Stimulated activated naive CD4-positive, alpha-beta T cell treated with Interleukin-2 at 50 U/mL for 16 hours (primary cell): ENCODE results near the gene PROZ.

ENCODE experiments used
- DNase-seq: peaks from one replicate; lab custom pipeline; 2025; lab: John Stamatoyannopoulos, UW

Gene PROZ

DNA sequence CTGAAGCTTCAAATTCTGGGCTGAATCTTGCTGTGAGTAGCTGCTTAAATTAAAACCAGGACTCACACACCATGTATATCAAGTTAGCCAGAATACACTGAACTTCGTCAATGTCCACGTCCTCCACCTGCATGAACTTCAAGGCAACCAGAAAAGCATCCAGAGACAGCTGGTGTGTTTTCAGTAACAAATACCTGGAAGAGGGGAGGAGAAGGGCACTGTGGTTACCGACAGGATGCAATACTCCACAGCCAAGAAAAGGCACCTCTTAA is 20.4 kb downstream of the PROZ start:
- no peak for DNase-seq

DNA sequence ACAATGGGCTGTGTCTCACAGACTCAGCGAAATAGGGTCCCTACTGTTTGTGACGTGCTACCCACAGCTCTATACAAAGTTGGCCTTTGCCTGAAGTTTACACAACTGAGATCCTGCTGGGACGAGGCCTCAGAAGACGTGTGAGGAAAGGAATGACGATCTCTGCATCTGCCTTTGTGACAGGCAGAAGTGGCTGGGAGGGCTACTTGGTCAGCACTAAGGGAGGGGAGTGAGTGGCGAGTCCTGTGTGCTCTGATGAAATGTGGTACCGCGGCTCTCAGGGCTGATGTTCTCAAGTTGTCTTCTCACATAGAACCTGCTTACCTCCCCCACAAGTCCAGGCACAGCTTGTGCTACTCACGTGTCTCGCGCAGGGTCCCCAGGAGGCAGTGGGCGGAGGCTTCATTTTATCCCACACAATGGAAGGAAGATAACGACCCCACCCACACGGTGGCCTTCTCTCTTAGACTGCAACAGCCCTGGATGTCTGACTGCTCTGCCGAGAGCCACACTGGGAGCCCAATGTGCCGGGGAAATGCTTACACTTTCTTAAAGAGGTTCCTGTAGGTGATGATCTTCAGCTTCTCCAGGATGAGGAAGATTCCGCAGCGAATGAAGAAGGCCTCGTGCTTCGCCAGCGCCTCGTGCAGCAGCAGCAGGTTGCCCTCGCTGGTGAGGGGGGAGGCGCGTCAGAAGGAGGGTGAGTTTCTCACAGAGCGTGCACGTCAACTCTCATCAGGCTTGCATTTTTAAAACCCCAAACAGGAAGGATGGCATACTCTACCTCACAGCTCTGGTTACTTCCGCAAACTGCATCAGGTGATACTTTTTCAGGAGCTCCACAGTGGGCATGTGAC is 21.2 kb downstream of the PROZ start:
- no peak for DNase-seq

DNA sequence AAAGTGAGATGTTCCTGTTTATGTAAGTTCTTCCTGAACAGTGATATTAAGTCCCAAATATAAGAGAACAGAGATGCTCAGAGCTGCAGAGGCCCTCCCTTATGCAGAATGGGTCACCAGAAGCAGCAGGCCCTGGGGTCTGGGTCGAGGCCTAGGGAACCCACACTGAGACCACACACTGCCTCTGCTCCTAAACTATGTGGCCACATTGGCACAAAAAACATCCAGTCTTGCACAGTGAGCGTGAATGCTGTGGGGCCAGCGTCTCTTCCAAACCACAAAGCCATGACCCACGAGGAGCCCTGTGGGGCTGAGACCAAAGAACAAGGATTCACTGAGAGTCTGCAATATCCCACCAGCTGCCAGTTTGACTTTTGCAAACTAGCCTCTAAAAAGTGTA is 23.6 kb downstream of the PROZ start:
- DNase-seq: no peak

DNA sequence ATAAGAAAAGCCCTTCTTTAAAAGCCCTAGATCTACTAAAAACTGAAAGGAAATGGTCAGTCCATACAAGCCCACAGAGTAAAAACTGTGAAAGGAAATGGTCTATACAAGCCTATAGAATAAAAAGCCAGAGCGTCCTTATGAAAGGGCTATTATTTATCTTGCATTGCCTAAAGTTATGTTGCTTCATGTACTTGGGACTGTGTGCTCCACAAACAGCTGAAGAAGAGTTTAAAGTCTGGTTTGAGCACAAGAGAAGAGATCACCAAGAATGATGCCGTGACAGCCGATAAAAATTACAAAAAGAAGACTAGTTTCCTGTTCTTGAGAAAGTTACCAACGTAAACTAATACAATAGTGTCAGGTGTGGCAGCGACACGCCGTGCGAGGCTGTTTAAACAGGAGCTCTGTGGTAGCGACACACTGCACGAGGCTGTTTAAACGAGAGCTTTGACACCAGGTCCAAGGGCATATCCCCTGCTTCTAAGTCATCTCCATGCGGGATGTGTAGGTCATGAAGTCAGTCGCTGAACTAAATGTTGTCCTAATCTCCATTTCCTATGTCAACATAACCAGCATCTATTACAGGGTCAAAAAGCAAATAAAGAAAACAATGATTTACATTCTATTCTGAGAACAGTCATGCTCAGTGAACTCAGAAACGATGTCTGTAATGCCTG is 25.1 kb downstream of the PROZ start:
- DNase-seq: no peak

DNA sequence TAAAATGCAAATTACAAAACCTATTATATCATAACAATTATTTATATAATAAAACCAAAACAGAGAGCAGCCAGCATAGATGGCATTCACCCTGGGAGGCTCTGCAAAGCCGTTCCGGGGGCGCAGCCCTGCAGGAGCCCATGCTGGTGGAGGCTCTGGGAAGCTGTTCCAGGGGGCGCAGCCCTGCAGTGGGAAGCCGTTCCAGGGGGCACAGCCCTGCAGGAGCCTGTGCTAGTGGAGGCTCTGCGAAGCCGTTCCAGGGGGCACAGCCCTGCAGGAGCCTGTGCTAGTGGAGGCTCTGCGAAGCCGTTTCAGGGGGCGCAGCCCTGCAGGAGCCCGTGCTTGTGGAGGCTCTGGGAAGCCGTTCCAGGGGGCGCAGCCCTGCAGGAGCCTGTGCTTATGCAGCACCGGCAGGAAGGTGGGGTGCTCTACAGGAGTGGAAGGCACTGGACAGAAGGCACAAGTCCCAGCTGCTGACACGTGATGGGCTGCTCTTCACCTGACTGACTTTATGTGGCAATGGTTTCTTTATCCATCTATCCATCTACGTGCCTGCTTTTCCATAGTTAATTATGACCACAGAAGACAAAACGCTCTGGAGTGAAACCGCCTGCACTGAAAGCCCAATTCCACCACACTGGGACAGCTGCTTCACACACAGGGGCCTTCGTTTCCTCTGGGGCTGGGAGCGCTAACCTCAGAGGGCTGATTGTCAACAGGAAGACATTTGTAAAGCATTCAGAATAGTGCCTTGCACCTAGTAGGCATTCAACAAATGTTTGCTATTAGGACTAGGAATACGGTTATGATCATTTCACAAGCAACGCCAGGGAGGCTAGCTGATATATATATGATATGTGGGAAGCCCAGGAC is 26.4 kb downstream of the PROZ start:
- no peak for DNase-seq

DNA sequence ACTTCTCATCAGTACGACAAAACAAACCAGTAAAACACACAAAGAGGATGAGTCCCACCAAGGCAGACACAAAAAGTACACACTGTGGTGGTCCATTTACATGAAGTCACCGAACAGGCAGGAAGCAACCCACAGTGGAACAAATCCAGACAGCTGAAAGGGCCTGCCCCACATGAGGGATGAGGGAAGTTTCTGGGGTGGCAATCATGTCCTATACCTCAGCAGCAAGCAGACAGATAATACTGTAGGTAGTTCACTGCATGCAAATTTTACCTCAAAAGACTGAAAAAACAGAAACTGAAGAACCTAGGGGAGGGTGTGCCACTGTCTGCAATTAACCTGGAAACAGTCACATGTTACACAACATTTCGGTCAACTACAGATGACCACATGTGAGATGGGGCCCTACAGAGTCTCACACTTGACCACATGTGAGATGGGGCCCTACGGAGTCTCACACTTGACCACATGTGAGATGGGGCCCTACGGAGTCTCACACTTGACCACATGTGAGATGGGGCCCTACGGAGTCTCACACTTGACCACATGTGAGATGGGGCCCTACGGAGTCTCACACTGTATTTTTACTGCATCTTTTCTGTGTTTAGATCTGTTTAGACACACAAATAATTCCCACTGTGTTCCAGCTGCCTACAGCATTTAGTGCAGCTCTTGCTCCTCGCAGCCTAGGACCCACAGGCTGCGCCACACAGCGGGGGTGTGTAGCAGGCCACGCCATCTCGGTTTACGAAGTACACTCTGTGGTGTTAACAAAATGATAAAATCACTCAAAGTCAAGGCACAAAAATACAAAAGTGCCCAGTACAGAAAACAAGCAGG is 27.8 kb downstream of the PROZ start:
- no peak for DNase-seq

DNA sequence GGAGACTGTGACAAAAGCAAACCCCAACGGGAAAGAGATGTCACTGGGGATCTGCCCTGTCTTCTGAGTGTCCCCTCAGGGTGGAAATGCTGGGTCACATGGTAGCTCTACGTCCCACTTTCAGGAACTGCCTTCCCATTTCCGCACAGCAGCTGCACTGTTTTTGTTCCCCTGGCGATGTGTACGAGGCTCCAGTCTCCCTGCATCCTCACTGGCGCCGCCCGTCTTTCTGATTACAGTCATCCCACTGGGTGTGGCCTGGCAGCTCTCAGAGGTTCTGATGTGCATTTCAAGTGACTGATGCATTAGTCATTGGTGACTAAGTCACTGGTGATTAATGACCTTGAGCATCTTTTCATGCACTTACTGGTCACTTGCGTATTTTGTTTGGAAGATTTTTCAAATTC is 28.8 kb downstream of the PROZ start:
- DNase-seq: peak; percentile 68

DNA sequence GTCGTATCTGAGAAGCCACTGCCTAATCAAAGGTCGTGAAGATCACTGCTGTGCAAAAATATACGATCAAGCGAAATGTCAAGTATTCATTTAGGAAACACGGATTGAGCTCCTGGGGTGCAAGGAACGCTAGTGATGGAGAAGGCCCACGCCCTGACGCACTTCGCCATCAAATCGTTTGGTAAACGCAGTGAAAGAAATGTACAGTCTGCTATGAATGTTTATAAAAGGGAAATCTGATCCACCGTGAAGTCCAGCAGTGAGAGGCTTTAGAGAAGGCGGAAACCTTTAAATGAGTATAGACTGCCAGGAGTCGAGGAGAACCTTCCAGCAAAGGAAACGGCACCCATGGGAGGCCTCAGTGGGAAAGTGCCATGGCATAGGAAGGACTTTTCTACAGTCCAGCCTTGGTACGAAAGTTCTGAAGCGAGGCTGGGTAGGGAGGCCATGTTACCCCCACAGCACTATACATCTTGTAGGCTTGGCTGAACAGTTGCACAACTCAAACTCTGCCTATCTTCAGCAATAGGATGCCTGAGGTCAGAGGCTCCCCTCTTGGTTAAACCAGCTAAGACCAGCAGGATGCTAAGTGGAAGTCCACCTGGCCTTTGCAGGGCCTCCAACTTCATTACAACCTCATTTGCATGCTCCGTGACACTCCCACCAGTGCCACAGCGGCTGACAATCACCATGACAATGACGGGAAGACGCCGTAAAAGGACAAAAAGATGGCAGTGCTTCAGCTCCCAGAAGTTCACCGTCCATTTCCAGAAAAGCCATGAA is 29.6 kb downstream of the PROZ start:
- DNase-seq: no peak

DNA sequence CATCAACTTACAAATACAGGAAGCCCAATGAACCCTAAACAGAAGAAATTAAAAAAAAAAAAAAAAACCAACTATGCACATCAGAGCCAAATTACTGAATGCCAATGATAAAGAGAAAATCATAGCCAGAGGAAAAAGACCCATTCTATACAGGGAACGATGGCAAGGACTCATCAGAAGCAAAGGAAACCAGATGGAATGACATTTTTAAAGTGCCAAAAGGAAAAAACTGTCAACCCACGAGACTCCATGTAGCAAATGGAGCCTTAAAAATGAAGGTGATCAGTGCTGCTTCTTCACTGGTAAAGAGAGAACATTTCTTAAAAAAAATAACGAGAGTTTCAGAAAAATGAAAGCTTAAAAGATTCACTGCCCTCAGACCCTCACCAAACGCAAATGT is 31.7 kb downstream of the PROZ start:
- DNase-seq: no peak

DNA sequence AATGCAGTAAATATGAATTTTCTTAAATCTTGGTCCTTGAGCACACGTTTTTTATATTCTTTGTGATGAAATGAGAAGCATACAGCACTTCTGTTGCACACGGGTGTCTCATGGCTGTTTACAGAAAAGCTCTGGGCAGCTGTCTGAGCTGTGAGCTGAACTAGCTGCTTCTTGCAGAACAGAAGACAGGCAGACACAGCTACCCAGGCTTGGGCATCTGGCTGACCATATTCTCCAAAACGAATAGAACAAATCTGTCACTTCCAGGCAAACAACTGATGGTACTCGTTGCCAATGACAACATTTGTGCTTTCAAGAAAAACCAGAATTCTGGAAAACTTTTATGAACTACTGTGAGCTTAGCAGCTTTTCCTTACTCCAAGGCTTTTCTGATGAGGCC is 33.8 kb downstream of the PROZ start:
- DNase-seq: no peak

DNA sequence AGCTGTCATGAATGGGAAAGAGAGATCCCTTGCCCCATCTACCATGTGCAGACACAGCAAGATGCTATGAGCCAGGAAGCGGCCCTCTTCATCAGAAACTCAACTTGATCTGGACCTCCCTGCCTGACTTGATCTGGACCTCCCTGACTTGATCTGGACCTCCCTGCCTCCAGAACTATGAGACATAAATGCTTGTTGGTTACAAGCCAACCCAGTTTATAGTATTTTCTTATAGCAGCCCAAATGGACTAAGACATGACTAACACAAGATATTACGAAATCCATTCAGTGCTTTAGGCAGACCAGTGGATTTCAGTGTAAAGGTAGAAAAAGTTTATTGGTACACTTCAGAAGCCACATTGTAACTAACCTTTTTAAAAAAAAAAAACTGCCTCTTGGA is 34.5 kb downstream of the PROZ start:
- DNase-seq: no peak

DNA sequence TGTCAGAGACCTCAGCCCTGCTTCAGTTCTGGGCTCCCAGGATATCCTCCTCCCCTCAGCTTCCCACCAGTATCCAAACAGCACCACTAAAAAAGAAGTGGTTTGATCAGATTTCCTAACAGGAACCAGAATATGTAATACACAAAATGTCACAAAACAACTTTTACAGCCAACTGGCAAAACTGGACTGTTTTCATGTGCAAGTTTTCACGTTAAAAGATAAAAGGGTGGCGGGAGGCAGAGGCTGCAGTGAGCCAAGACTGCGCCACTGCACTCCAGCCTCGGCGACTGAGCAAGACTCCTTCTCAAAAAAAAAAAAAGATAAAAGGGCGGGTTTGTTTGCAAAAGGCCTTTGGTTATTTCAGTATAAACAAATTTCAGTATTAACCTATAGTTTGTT is 36.9 kb downstream of the PROZ start:
- no peak for DNase-seq

DNA sequence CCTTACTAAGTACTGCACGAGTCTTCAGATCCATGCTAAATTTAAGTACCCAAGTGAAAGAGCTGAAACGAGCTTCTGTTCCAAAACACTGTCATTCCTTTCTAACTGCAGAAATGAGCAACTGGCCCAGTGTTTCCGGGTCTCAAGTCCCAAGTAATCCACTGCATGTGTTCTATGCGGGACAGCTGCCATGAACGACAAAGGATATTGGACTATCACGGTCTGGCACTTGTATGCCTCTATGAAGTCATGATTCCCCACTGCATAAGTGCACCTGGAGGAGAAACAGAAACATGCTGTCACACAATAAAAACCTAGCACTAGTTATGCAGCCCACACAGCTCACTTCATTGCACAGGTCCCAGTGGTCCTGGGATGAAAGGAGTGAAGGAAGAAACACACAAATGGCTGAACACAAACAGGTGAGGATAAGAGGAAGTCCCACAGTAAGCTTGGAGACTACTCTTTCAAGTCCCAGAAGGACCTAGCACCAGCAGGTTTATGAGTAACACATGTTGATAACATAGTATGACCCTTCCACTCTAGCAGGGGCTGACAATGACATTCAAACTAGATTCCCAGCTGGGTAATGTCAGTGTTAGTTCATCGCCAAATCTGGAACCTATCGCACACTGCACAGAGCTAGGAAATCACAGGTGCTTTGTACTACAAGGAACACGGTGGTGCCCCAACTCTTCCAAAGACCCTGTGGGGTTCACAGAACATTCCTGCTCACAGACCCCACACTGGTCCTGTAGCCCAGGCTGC is 38.7 kb downstream of the PROZ start:
- no peak for DNase-seq

DNA sequence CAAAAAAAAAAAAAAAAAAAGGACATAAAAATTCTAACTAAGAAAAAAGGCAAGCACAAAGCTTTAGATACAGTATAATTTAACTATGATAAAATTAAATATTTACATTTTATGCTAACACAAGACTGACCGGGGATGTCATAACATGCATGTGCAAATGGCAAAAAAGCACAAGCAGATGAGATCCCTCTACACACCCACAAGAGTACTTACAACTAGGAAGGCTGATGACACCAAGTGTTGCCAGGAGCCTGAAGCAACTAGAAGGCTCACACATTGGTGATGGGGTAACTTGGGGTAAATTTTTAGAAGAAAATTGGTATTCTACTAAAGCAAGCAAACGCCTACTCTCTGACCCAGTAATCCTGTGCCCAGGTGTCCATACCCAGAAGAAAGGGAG is 43.4 kb downstream of the PROZ start:
- no peak for DNase-seq

DNA sequence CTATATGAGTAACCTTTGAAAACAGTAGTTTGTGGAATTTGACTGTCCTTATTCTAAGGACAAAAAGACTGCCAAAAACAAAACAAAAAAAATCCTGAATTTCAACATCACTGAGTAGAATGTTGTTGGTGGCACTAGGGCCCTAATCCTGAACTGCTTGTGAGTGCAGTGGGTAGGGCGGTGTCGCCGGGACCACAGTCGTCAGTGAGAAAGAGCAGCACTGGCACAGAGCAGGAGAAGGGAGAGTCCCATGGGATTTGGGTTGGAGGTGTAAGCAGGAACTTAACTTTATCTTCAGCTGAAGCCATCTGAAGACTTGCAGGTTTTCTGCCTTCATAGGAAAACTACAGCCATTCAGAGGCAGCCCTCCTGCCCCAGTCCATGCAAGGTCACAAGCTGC is 44.5 kb downstream of the PROZ start:
- DNase-seq: no peak

DNA sequence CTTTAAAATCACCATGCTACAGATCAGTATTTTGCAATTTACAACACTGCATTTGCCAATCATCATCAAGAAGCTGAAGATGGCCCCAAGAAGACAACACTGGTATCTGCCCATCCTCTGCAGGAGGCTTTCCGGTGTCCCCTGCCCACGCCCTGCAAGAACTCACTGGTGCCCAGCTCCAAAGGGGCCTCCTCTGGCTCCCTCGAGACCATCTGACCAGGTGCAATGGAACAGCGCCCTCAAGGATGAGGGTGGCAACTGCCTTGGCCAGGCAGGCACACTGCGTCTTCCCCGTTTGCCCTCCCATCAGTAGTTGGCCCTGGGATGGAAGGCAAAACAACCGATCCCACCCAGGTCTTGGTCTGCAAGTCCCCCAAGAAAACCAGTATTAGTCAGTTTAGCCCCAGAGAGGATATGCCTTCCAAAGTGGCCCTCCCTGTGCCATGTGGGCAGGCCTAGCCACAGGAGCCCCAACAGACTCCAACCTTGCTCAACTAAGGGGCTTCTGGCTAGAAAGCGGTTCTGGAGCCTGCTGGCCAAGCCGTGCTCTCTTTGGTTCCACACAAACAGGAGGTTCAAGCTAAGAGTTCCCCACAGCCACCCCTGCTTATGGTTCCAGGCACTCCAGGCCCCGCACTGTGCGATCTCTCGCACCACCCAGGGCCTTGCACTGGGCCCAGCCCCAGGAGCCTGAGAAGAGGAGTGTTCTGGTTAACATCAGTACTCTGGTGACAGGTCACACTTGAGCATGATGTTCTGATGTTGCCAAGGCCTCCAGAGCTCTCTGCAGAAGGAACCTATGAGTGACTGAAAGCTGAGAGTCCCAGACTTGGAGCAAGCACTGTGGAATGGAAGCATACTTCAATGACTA is 45.3 kb downstream of the PROZ start:
- no peak for DNase-seq

DNA sequence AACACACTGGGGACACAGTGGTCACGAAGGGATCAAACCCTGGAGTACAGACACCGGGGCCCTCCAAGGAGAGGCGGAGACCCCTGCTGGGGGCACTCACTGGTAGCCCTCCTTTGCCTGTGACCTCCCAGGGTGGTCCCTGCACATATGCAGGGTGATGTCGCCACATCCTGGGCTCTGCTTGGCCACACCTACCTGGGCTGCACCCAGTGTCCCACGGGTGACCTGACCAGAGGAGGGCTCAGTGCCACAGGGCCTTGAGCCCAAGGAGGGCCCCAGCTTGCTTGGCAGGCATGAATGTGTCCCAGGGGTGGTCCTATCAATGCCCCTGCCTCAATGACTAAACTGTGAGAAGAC is 45.9 kb downstream of the PROZ start:
- no peak for DNase-seq

DNA sequence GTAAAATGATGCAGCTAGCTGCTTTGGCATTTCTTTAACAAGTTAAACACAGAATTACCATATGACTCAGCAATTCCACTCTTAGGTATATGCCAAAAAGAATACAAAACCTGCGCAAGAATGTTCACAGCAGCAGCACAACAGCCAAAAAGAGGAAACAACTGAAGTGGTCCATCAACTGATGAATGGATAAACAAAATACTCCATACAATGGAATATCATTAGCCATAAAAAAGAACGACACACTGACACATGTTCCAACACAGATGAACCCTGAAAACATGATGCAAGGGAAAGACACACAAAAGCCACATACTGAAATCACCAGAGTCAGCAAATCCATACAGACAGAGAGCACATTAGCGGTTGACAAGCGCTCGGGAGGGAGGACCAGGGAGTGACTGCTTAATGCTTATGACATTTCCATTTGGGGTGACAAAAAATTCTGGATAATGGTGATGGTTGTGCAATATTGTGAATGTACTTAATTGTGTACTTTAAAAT is 47.0 kb downstream of the PROZ start:
- no peak for DNase-seq

DNA sequence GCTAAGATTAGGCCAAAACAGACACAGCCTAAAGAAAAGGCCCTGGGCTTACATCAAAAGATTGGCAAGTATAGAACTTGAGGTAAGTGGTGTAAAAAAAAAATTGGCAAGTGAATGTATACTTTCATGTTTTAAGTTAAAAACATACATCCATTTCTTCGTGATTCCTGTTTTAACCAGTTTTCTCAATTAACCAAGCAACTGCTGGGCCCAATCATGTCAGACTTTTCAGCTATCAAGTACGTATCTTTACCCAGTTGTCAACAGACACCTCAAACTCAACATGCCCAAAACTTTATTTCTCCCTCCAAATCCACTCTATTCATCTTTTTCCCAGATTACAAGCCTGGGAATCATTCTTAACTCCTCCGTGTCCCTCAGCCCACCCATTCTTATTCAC is 49.0 kb downstream of the PROZ start:
- DNase-seq: no peak
